AG20443 (cell line): Measurements from ENCODE around the gene PRDM2.

Experiments used
- DNase-seq: peaks from one replicate; pipeline ENCODE4 v3.0.0; 2012; ENCODE audit warnings: low spot score, mixed read lengths

Gene PRDM2

DNA sequence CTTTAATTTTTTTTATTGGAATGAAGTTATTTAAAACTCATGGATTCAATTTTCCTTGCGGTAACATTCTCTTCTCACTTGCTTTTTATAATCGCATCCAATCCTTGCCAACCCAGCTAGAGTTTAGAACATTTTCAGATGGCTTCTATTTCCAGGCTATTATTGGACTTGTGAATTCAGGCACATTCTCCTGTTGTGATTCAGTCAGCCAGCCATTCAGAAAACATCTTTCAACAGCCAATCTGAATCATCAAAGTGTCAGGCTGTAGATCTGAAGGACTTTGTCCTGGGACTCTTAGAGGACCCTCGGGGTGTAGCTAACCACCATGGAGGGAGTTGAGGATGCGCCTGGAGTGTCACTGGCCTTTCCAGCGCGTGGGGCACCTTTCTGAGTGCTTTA is 92.4 kb downstream of the PRDM2 start:
- peak; percentile 83 for DNase-seq

DNA sequence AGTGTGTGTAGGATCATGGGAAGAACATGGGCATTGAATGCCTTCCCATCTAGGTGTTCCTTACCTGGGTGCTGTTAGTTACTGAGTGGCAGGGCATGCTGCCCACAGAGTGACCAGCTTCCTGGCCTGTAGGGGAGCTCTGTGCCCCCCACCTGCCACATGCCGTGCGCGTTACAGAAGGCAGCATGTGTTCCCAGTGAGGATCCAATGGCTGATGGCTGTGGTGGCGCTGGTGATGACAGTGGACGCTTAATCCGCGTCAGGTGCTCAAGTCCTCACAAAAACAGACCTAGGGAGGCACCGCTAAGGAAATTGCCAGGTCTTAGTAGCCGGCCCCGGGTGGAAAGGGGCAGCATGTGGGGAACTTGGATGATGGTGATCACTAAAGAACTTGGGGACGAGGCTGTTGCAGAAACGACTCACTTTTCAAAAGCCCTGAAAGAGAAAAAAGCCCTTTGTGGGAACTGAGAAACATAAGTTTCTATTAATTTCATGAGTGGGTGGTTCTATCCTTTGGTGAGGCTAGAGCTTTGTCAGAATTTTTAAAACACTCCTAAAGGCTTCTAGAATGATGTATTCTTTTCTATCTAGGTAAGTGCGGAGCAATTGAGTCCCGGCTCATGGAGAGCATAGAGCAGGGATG is 93.2 kb downstream of the PRDM2 start:
- DNase-seq, result no peak

DNA sequence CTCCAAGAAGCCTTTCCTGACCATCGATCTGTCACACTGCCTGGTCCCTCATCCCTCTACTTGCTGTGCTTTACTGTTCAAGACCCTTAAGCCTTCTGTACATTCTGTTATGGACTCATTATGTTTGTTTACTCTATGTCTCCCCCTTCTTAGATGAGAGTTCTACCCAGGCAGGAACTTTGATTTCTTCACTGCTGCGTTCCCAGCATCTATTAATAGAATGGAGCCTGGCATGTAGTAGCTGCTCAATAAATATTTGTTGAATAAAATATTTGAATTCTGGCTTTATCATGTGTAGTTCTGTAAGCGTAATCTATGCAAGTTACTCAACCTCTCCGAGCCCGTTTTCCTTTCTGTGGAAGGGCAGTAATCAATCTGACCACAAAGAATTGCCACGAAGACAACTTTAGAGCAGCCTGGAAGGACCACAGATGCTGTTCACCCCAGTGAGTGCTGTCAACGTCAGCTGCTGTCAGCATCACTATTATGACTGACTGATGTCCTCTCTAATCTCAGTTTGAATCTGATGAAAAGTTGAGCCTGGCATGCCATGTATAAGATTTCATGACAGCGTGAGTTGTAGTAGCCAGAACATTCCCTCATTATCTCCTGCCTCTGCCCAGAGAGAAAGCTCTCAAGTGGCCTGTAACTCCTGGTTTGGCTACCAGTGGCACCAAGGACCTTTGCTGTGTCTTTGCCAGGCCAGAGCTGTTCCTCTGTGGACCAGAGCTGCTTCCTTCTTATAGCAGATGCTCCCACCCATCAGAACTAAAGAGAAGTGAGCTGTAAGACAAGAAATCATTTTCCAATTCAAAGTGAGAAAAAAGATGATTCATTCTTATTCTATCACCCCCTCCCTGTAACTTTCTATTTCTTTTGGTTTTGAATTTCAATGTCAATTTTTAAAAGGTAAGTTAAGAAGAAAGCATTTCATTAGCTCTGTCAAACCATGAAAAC is 94.5 kb downstream of the PRDM2 start:
- no peak for DNase-seq

DNA sequence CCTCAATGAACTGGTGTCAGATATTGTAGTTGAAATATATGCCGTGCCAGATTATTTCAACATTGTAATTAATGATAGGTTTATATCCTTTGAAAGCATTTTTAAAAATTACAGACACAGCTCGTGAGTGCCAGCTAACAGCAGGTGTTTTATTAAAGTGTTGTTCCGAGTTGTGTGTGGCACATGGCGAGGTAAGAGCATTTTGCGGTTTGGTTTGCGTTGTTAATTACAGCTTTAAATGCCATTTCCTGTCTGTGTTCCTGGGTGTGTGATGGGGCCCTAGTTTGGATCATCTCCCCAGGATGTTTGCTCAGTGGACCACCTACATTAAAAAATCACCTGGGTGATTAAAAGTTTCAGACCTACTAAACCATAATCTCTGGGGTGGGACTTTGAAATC is 97.4 kb downstream of the PRDM2 start:
- no peak for DNase-seq

GRCh38 chr1:13798120-13798519 is 98.1 kb downstream of the PRDM2 start:
- no peak for DNase-seq

DNA sequence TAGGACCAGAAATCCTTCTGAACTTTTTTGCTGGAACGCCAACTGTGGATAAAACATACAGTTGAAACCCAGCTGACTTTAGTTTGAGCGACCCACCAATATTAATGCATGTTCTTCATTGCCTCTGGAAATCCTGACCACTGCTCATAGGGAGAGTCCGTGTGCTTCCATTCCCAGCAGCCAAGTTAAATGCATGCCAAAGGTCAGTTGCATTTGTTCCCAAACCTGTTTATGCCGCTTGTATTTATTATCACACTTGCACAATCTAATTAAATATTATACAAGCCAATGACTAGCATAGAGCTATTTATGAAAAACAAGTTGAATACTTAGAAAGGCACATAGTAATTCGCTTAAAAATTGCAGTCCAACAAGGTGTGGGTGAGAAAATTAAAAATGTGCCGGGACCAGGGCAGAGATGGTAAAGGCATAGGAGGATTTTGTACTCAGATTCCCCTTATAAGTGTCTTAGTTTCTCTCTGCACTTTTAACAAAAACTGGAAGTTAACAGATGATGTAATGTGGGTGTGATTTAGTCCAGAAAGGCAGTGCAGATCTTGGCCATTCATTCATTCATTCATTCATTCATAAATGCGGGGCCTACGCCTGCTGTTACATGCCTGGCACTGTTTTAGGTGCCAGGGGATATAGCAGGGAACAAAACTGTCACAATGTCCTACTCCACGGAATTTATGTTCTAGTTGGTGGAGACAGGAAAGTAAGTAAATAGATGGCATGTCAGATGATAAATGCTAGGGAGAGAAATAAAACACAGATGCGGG is 99.7 kb downstream of the PRDM2 start:
- no peak for DNase-seq

DNA sequence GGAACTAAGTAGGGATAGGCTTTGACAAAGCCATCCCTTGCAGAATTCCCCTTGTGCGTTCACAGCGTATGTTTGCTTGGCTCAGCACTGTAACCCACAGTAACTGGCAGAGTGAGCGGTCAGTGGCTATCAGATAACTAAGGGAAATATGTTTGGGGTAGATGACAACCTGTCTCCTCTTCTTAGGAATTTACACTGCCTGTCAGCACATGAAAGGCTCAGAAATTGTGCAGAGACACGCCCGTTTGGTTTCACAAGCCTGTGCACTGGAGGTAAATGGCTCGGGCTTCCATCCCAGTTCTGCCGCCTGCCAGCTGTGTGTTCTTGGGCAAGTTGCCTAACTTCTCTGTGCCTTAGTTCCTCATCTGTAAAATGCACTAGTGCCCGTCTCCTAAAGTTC is 101.2 kb downstream of the PRDM2 start:
- no peak for DNase-seq

DNA sequence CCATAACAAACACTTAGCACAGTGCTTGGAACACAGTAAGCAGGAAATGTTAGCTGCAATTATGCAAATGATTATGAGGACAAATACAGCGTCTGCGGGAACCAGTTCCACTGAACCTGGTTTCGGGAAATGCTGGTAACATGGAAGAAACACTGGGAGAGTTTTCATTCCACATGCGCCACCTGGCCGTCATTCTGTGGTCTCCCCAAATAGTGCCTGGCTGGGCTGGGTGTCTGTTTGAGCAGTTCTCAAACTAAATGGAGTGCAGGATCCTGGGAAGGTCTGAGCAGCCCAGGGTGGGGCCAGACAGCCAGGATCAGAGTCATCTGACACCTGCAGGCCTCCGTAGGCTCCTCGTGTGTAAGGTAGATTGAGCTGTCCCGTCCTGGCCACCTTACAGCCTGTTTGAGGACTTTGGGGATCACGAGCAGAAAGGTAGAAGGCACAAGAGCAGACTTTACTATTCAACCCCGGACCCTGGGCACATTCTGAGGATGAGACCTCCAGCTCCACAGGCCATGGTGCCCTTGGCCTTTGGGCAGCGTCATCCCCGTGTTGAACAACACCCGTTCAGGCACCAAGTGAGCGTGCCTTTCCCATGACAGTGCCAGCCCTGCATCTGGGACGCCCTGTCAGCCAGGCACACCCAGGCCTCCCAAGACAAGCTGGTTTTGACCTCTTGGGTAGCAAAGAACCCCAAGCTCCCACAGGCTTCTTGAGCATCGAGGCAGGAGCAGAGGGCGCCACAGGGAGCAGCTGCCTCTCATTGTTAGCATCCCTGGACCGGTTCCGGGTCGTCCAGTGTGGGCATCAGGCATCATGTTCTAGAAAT is 101.9 kb downstream of the PRDM2 start:
- DNase-seq, result no peak

GRCh38 chr1:13802782-13803545 is 103.0 kb downstream of the PRDM2 start:
- DNase-seq, result no peak

- DNase-seq, result no peak
These were observed 103.7 kb downstream of the PRDM2 start for GRCh38 chr1:13803546-13804239.

DNA sequence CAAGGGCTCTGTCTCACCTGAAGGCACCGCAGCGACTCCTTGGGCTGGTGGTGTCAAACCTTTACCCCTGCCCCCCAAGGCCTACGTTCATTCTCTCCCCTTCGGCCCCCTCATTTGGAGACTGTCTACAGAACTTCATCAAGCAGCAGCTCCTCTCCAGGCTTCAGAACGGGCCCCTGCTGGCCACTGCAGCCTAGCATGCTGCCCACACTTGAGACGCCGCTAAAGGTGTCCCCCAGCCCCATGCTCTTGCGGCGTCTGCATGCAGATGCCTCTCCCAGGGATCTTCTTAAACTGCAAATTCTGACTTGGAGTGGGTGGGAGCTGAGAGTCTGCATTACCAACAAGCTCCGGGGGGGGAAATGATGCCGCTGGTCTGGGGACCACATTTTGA is 104.2 kb downstream of the PRDM2 start:
- DNase-seq, result no peak

DNA sequence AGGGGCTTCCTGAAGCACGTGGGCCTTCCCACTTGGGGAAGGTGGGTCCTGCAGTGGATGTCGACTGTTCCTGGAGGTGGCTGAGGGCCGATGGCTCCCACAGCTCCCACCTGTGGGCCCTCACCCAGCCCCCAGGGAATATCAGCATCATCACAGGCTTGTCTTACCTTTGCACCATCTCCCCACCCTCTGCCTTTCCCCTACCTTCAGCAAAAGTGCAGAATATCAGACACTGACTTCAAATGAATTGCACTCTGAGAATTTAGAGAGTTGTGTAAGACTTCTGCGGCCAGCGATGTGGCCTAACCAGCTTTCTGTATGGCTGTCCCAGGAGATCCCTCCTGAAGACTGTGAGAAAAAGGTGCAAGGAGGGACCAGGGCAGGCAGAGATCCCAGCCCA is 105.4 kb downstream of the PRDM2 start:
- no peak for DNase-seq

- DNase-seq, result no peak
These were observed 106.1 kb downstream of the PRDM2 start for GRCh38 chr1:13806108-13806507.

DNA sequence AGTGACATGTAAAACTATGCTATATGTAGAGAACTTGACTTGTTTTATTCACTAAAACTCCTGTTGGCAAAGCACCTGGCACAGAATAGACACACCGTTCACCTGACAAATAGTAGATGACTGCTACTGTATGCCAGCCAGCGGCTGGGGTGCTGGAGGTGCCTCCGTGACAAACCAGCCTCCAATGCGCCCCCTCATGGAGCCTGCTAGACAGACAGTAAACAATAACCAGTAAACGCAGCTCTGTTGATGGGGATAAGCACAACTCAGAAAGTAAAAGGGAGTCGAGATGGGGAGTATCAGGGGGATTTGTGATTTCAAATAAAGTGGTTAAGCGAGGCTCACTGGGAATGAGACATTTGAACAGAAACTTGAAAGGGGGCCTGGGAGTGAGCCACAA is 107.2 kb downstream of the PRDM2 start:
- peak; percentile 59 for DNase-seq

DNA sequence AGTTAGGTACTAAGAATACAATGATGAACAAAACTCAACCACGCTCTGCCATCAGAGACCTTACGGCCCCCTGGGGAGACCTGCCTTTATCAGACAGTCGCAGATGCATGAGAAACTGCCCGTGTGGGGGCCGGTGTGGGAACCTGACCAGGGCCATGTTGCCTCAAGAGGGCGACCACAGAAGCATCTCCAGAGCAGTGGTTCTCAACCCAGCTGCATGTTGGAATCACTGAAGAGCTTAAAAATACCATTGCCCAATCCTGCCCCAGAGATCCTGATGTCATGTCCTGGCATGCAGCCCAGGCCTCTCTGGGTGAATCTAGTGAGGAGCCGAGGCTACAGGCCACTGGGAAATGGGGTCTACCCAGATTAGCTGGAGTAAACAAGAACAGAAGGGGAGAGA is 108.7 kb downstream of the PRDM2 start:
- DNase-seq, result peak; percentile 33

DNA sequence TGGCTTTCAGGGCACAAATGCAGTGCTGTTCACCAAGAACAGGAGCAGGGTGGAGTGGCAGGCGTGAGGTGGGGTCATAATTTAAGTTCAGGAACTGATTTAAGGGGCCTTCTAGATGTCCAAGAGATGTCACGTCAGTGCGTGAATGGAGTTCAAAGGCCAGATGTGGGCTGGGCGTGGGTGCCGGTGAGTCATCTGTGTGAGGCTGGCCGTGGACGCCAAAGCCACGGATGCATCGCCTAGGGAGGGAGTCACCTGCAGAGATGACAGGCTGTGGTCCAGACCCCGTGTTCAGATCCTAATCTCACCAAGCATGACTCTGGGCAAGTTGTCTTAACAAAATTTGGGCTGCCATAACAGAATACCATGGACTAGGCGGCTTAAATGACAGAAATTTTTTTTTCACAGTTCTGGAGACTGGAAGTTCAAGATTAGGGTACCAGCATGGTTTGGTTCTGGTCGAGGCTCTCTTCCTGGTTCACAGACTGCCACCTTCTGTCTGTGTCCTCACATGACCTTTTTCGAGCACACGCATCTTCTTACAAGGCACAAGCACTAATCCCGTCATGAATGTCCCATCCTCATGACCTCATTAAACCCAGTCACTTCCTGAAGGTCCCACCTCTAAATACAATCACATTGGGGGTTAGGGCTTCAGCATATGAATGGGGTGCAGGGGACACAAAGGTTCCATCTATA is 109.6 kb downstream of the PRDM2 start:
- no peak for DNase-seq

GRCh38 chr1:13812456-13813397 is 112.7 kb downstream of the PRDM2 start:
- DNase-seq, result no peak

DNA sequence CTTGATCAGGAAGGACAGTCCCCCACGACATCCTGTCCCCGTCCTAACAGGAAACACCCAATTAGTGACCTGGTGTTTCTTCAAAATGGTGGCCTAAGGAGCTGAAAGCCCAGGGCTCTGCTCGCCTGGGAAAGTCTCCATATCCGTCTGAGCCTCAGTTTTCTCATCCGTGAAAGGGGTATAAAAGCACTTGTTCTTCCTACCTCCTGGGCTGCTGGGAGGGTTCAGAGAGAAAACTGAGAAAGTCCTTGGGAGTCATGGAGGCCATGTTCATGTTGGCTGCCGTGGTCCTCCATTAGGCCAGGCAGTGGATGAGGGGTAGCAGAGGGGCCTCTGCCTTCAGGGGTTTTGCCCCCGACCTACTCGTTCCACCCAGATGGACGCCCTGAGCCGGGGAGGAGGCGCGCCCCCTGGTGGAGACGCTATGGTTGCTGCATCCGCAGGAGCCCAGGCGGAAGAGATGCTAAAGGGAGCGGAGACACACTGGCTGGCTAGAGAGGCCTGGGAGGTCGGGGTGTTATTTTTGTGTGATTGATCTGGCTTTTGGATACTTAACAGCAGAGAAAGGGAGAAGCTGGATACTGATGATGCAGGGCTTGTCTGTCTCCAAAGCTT is 113.5 kb downstream of the PRDM2 start:
- peak; percentile 62 for DNase-seq
